ENCODE measurements around the gene TECTB.

GRCh38 chr10:112295853-112296830 is 12.9 kb downstream of the TECTB start:
- no peak for TF ChIP-seq CTCF (IDR thresholded peaks at IDR 0.05)
- TF ChIP-seq POLR2A (IDR thresholded peaks at IDR 0.05) = no peak
- TF ChIP-seq POLR2AphosphoS5 (IDR thresholded peaks at IDR 0.05) = no peak
